IMR-90 (cell line): ENCODE measurements around the gene TMEM179. TPM values are rescaled to one million over a fixed set of nuclear protein-coding genes. Genes with fewer than 3 reads are reported as not detected.

Source experiments
- ATAC-seq: fragments of 200-7000 bp; cut with Tn5 transposase; 2 replicates; pipeline ENCODE4 v1.9.1; 2020; ENCODE audit warnings: low read depth, mild to moderate bottlenecking, moderate library complexity
- BruUV-seq: library from RNA; stranded (reverse); fragments of 400-500 nt; replicated peaks from 2 replicates; lab custom pipeline; 2021; lab: Mats Ljungman, UMichigan
- CTCF ChIA-PET: fragments of 300-600 bp; formaldehyde crosslinking; extraction: SDS; loops from one replicate; lab custom pipeline; 2021; ENCODE audit warnings: antibody characterized with exemption; lab: Yijun Ruan, JAX
- POLR2A ChIA-PET: fragments of 300-600 bp; sonication (Branson Sonifier 250); formaldehyde crosslinking; loops from one replicate; lab custom pipeline; 2022; ENCODE audit warnings: antibody characterized with exemption; ENCODE audit not compliant: unreplicated experiment; lab: Charles Lee
- DNase-seq: peaks from one replicate; pipeline ENCODE4 v3.0.0; 2013
- H2AFZ ChIP-seq: replicated peaks from 2 replicates; pipeline ENCODE3; 2013; ENCODE audit warnings: low read length, mild to moderate bottlenecking; ENCODE audit not compliant: poor library complexity
- H2AK5ac ChIP-seq: 2 replicates; pipeline ENCODE4 v1.6.1; 2013; ENCODE audit warnings: low read depth, low read length, inconsistent platforms
- H2AK9ac ChIP-seq: replicated peaks from 2 replicates; pipeline ENCODE3; 2013; ENCODE audit warnings: mild to moderate bottlenecking, low read depth, low read length, moderate library complexity; ENCODE audit not compliant: poor library complexity
- H2BK120ac ChIP-seq: 2 replicates; pipeline ENCODE4 v1.6.1; 2013; ENCODE audit warnings: low read depth, low read length, inconsistent platforms
- H2BK15ac ChIP-seq: 3 replicates; pipeline ENCODE4 v1.6.1; 2013; ENCODE audit warnings: low read depth, low read length, inconsistent platforms
- H2BK20ac ChIP-seq: 2 replicates; pipeline ENCODE4 v1.6.1; 2013; ENCODE audit warnings: low read depth, mild to moderate bottlenecking, inconsistent platforms, low read length, moderate library complexity
- H2BK5ac ChIP-seq: 2 replicates; pipeline ENCODE4 v1.6.1; 2013; ENCODE audit warnings: mild to moderate bottlenecking, low read depth, low read length, inconsistent platforms; ENCODE audit not compliant: poor library complexity, severe bottlenecking
- H3K14ac ChIP-seq: replicated peaks from 2 replicates; pipeline ENCODE4 v1.6.1; 2013; ENCODE audit warnings: low read depth, low read length, inconsistent platforms
- H3K18ac ChIP-seq: 2 replicates; pipeline ENCODE4 v1.6.1; 2013; ENCODE audit warnings: low read depth, low read length, control low read depth
- H3K23ac ChIP-seq: 2 replicates; pipeline ENCODE4 v1.6.1; 2013; ENCODE audit warnings: low read depth, low read length, inconsistent platforms
- H3K27ac ChIP-seq: 2 replicates; pipeline ENCODE4 v1.5.1; 2013; ENCODE audit warnings: mild to moderate bottlenecking, control low read depth, low read length; ENCODE audit not compliant: insufficient read depth
- H3K27me3 ChIP-seq: 2 replicates; pipeline ENCODE4 v1.6.1; 2013; ENCODE audit warnings: low read length; ENCODE audit not compliant: control insufficient read depth, insufficient read depth
- H3K36me3 ChIP-seq: 2 replicates; pipeline ENCODE4 v1.6.1; 2013; ENCODE audit warnings: low read length, mixed read lengths; ENCODE audit not compliant: control insufficient read depth, insufficient read depth
- H3K4ac ChIP-seq: 2 replicates; pipeline ENCODE4 v1.6.1; 2013; ENCODE audit warnings: low read depth, low read length, inconsistent platforms
- H3K4me1 ChIP-seq: 2 replicates; pipeline ENCODE4 v1.6.1; 2013; ENCODE audit warnings: low read length, mixed read lengths; ENCODE audit not compliant: control insufficient read depth, insufficient read depth
- H3K4me2 ChIP-seq: 2 replicates; pipeline ENCODE4 v1.6.1; 2013; ENCODE audit warnings: low read depth, mild to moderate bottlenecking, control low read depth, low read length, moderate library complexity
- H3K4me3 ChIP-seq: 2 replicates; pipeline ENCODE4 v1.5.1; 2013; ENCODE audit warnings: low read depth, mild to moderate bottlenecking, control low read depth, low read length, moderate library complexity; ENCODE audit not compliant: insufficient read depth
- H3K56ac ChIP-seq: 2 replicates; pipeline ENCODE4 v1.6.1; 2013; ENCODE audit warnings: low read length, inconsistent platforms; ENCODE audit not compliant: insufficient read depth; ENCODE audit errors: extremely low read depth
- H3K79me1 ChIP-seq, 2 experiments: 2 replicates each; pipeline ENCODE4 v1.6.1; 2013; ENCODE audit warnings: low read length in 2 of 2, inconsistent platforms in 1 of 2, low read depth in 1 of 2
- H3K9ac ChIP-seq: 2 replicates; pipeline ENCODE4 v1.6.1; 2013; ENCODE audit warnings: low read depth, low read length, control low read depth
- H3K9me1 ChIP-seq: 2 replicates; pipeline ENCODE4 v1.6.1; 2013; ENCODE audit warnings: low read length, inconsistent platforms; ENCODE audit not compliant: insufficient read depth
- H3K9me3 ChIP-seq: 2 replicates; pipeline ENCODE4 v1.6.1; 2013; ENCODE audit warnings: low read length; ENCODE audit not compliant: control insufficient read depth, insufficient read depth
- H4K20me1 ChIP-seq: 2 replicates; pipeline ENCODE4 v1.6.1; 2013; ENCODE audit warnings: low read length, inconsistent platforms; ENCODE audit not compliant: insufficient read depth
- H4K5ac ChIP-seq: 2 replicates; pipeline ENCODE4 v1.6.1; 2013; ENCODE audit warnings: mild to moderate bottlenecking, low read depth, low read length, control low read depth
- H4K8ac ChIP-seq, 2 experiments: 2 replicates each; pipeline ENCODE4 v1.6.1; 2013; ENCODE audit warnings: low read depth in 2 of 2, low read length in 2 of 2, control low read depth in 1 of 2, inconsistent platforms in 1 of 2
- H4K91ac ChIP-seq: 2 replicates; pipeline ENCODE4 v1.6.1; 2013; ENCODE audit warnings: low read depth, low read length, inconsistent platforms; ENCODE audit not compliant: insufficient read depth
- MAZ ChIP-seq: IDR thresholded peaks from 2 replicates; pipeline ENCODE4 v1.6.1; 2012; ENCODE audit warnings: low read depth, mild to moderate bottlenecking, low read length, improper control_type of control experiment, moderate library complexity, borderline replicate concordance
- NFE2L2 ChIP-seq: fragments of 150-350 bp; IDR thresholded peaks from 2 replicates; pipeline ENCODE4 v1.6.1; 2016; ENCODE audit warnings: low read depth, mild to moderate bottlenecking, low read length
- POLR2A ChIP-seq: IDR thresholded peaks from 2 replicates; pipeline ENCODE4 v1.6.1; 2012; ENCODE audit warnings: mild to moderate bottlenecking, low read depth, low read length
- WGBS, 2 experiments: methylation state at CpG; one replicate each; pipeline versions ENCODE4 v1.1.5 to v1.1.7; 2013; ENCODE audit warnings: missing lambda C conversion rate in 2 of 2; ENCODE audit not compliant: insufficient read length in 1 of 2; ENCODE audit errors: extremely low coverage in 2 of 2; 5-methylcytosine and 5-hydroxymethylcytosine counted together
- dilution Hi-C: fragments of 300-500 bp; cut with HindIII; formaldehyde crosslinking; loops from one replicate; pipeline ENCODE4 v1.14.3; 2018; ENCODE audit warnings: low sequenced_read_pairs; ENCODE audit not compliant: unreplicated experiment
- in situ Hi-C: fragments of 300-500 bp; cut with MboI; formaldehyde crosslinking; loops from 3 replicates; pipeline ENCODE4 v1.14.3; 2019; ENCODE audit warnings: low sequenced_read_pairs, inconsistent platforms, mixed read lengths
- intact Hi-C: fragments of 100-400 bp; cut with micrococcal nuclease; formaldehyde crosslinking; loops from 2 replicates; pipeline ENCODE4 v1.10.0; 2022
- polyA plus RNA-seq, 3 experiments: library from polyadenylated mRNA; depleted of rRNA; stranded (reverse); fragments of >200 nt; gene quantifications; 2 replicates each; pipeline ENCODE4 v1.2.3, GENCODE V29; 2012; ENCODE audit warnings: low replicate concordance in 1 of 3
- total RNA-seq: library from RNA; depleted of rRNA; stranded (reverse); fragments of >200 nt; gene quantifications from 2 replicates; pipeline ENCODE4 v1.2.3, GENCODE V29; 2012
- TF ChIP-seq, protein P1 (sequence below): fragments of 150-350 bp; IDR thresholded peaks from 2 replicates; pipeline ENCODE4 v1.6.1; 2017; ENCODE audit warnings: mild to moderate bottlenecking, antibody characterized with exemption, low read length, low read depth
- TF ChIP-seq, protein P2 (sequence below): conservative IDR thresholded peaks from 2 replicates; pipeline ENCODE4 v1.5.1; 2012; ENCODE audit warnings: mild to moderate bottlenecking, low read depth, low read length, improper control_type of control experiment

TMEM179 gene
- total and polyA plus RNA-seq, 2 of the 4 experiments (the other 2 are of a cell fraction): not detected

DNA sequence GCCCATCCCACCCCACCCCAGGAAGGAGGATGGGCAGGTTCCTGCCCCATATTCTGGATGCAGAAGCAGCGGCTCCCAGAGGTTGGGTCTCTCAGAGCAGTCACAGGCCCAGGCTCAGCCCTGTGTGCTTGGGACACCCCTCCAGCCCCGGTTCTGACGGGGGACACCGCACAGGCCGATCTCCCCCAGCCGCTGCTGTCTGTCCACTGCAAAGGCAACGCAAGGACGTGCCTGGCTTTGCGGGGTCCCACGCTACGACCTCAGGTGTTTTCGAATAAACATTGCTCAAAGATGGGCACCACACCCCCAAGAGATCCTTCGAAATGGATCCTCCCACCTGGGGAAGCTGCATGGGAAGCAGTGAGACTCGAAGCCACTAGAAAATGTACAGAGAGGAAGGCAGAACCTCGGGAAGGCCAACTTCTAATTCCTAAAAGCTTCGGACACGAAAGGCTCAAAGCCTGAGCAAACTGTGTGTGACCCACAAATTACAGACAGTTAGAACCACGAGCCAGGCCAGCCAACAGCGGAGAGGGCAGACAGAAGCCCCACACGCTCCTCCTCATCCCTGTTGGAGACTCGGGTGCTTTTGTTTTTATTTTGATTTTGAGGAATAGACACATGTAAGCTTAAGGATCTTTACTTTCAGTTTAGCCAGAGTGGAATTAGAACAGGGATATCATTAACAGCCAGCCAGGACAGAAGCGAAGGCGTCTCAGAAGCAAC, 14.2 kb downstream of the TMEM179 start:
- dilution Hi-C loops (no loop called here), intact Hi-C loops (no loop called here), in situ Hi-C loops (no loop called here)
- Histone ChIP-seq H3K27me3 (peaks cover 3% of the 10 kb centered on the region; the same call in 1 of the 2 replicates), H3K9ac (no peak overlapping the region), H3K9me1 (0 out of 2 replicates have a peak, but pooled peaks cover 4% of the 10 kb centered on the region), H3K27ac (no peak overlapping the region), H2BK5ac (no peak overlapping the region), H3K4me2 (peak overlapping the region; percentile 39; the same call in 1 of the 2 replicates), H3K79me1 (no peaks in the 10 kb centered on the region), H3K4me1 (no peaks in the 10 kb centered on the region), H3K23ac (no peak overlapping the region), H3K18ac (no peak overlapping the region), H4K5ac (no peak overlapping the region), H3K4me3 (no peak overlapping the region), H3K14ac (no peak overlapping the region), H3K36me3 (no peaks in the 10 kb centered on the region), H4K8ac (no peak overlapping the region), H4K20me1 (no peaks in the 10 kb centered on the region), H2BK15ac (no peak overlapping the region), H2AK9ac (no peak overlapping the region), H2BK120ac (no peak overlapping the region), H3K4ac (no peak overlapping the region), H2AFZ (no peak overlapping the region), H2AK5ac (no peak overlapping the region), H2BK20ac (no peak overlapping the region), H4K91ac (no peak overlapping the region), H3K56ac (no peak overlapping the region), H3K9me3 (no peaks in the 10 kb centered on the region)
- BruUV-seq: no TSS peak
- DNase-seq (no peak), ATAC-seq (no peak)
- TF ChIP-seq, protein P1, sequence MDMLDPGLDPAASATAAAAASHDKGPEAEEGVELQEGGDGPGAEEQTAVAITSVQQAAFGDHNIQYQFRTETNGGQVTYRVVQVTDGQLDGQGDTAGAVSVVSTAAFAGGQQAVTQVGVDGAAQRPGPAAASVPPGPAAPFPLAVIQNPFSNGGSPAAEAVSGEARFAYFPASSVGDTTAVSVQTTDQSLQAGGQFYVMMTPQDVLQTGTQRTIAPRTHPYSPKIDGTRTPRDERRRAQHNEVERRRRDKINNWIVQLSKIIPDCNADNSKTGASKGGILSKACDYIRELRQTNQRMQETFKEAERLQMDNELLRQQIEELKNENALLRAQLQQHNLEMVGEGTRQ: no peak
- TF ChIP-seq, protein P2, sequence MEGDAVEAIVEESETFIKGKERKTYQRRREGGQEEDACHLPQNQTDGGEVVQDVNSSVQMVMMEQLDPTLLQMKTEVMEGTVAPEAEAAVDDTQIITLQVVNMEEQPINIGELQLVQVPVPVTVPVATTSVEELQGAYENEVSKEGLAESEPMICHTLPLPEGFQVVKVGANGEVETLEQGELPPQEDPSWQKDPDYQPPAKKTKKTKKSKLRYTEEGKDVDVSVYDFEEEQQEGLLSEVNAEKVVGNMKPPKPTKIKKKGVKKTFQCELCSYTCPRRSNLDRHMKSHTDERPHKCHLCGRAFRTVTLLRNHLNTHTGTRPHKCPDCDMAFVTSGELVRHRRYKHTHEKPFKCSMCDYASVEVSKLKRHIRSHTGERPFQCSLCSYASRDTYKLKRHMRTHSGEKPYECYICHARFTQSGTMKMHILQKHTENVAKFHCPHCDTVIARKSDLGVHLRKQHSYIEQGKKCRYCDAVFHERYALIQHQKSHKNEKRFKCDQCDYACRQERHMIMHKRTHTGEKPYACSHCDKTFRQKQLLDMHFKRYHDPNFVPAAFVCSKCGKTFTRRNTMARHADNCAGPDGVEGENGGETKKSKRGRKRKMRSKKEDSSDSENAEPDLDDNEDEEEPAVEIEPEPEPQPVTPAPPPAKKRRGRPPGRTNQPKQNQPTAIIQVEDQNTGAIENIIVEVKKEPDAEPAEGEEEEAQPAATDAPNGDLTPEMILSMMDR: no peak
- TF ChIP-seq POLR2A (no peak), MAZ (no peak), NFE2L2 (no peak)
- ChIA-PET POLR2A (no interaction called here), CTCF (no interaction called here)
- WGBS, 2 experiments: 85% methylated on average over 10 of the region's 23 CpGs; no CpG with 5 or more reads in 1 of the 2 experiments
